ENCODE measurements around the gene OR1I1. TPM values are rescaled to one million over a fixed set of nuclear protein-coding genes. Genes with fewer than 3 reads are reported as not detected.
"Not testable (repeated sequence)": the region's sequence is repeated elsewhere in the genome, so short reads cannot be mapped to it uniquely, and the experiment has no call there.

Gene OR1I1
- total and polyA plus RNA-seq, 8 donors: not detected

GRCh38 chr19:15091918-15092753 lies 10.1 kb downstream of the OR1I1 start:
- DNase-seq: peak in 1 of 2 donors; percentile 86
- peak in 5 of 7 experiments; percentile 20 to 76 (median 66) for TF ChIP-seq CTCF (IDR thresholded peaks at IDR 0.05)
- no peak for TF ChIP-seq POLR2A (IDR thresholded peaks at IDR 0.05)
- TF ChIP-seq POLR2AphosphoS5 (IDR thresholded peaks at IDR 0.05): no peak
- Histone ChIP-seq H3K4me1 (peaks cover 0 to 7% (median 5%) of the 10 kb centered on the region in 4 donors), H3K4me3 (no peak overlapping the region), H3K36me3 (no peaks in the 10 kb centered on the region), H3K27me3 (peaks cover 0 to 11% (median 0%) of the 10 kb centered on the region in 3 donors), H3K9me3 (no peaks in the 10 kb centered on the region), H3K27ac (no peak overlapping the region)
- 10 to 18% (median 16%) methylated on average over 13 of the region's 13 CpGs for WGBS, 5 donors
- intact Hi-C loops (cut with DNase I; ENCODE audit: low total_unique reads): loop anchor here (5.0 kb wide), 1 partner anchor 60 kb away; no protein-coding TSS in a partner anchor

GRCh38 chr19:15093001-15093400 lies 11.0 kb downstream of the OR1I1 start:
- peaks cover 0 to 7% (median 5%) of the 10 kb centered on the region in 4 donors for H3K4me1 ChIP-seq
- intact Hi-C loops (cut with DNase I; ENCODE audit: low total_unique reads): loop anchor here (5.0 kb wide), 1 partner anchor 59 kb away; no protein-coding TSS in a partner anchor
- 76 to 87% (median 81%) methylated on average over 2 of the region's 2 CpGs for WGBS, 5 donors
- no peak for DNase-seq
- H3K36me3 ChIP-seq: no peaks in the 10 kb centered on the region
- H3K4me3 ChIP-seq: no peak overlapping the region
- H3K27ac ChIP-seq: no peak overlapping the region
- TF ChIP-seq POLR2A (IDR thresholded peaks at IDR 0.05) (no peak), CTCF (IDR thresholded peaks at IDR 0.05) (no peak), EP300 (IDR thresholded peaks at IDR 0.05) (no peak), POLR2AphosphoS5 (IDR thresholded peaks at IDR 0.05) (no peak)
- no peaks in the 10 kb centered on the region for H3K9me3 ChIP-seq
- peaks cover 0 to 4% (median 0%) of the 10 kb centered on the region in 3 donors for H3K27me3 ChIP-seq

- peaks cover 0 to 4% (median 0%) of the 10 kb centered on the region in 3 donors for H3K27me3 ChIP-seq
- H3K9me3 ChIP-seq: no peaks in the 10 kb centered on the region
- intact Hi-C loops (cut with DNase I; ENCODE audit: low total_unique reads): no loop called here
- H3K27ac ChIP-seq: no peak overlapping the region
- TF ChIP-seq EP300 (IDR thresholded peaks at IDR 0.05): no peak
- no peak for TF ChIP-seq POLR2AphosphoS5 (IDR thresholded peaks at IDR 0.05)
- no peak for TF ChIP-seq CTCF (IDR thresholded peaks at IDR 0.05)
- TF ChIP-seq POLR2A (IDR thresholded peaks at IDR 0.05): no peak
- DNase-seq: no peak
- peaks cover 0 to 7% (median 5%) of the 10 kb centered on the region in 4 donors for H3K4me1 ChIP-seq
- H3K36me3 ChIP-seq: no peaks in the 10 kb centered on the region
- WGBS, 5 donors: 59 to 89% (median 74%) methylated on average over 3 of the region's 3 CpGs
- H3K4me3 ChIP-seq: no peak overlapping the region
These were observed 14.2 kb downstream of the OR1I1 start for GRCh38 chr19:15096223-15096622.

- H3K9me3 ChIP-seq; H3K4me3 ChIP-seq; H3K36me3 ChIP-seq; H3K4me1 ChIP-seq; H3K27me3 ChIP-seq; DNase-seq; intact Hi-C loops (cut with DNase I; ENCODE audit: low total_unique reads); H3K27ac ChIP-seq: not testable (repeated sequence)
- 80 to 88% (median 82%) methylated on average over 6 of the region's 6 CpGs for WGBS, 5 donors
These were observed 16.0 kb downstream of the OR1I1 start for GRCh38 chr19:15097980-15098379.

GRCh38 chr19:15098460-15098859 lies 16.4 kb downstream of the OR1I1 start:
- TF ChIP-seq CTCF (IDR thresholded peaks at IDR 0.05) (no peak), POLR2A (IDR thresholded peaks at IDR 0.05) (no peak), EP300 (IDR thresholded peaks at IDR 0.05) (no peak), POLR2AphosphoS5 (IDR thresholded peaks at IDR 0.05) (no peak)

More at GRCh38 chr19:15098460-15098859, 16.4 kb downstream of the OR1I1 start:
- Histone ChIP-seq H3K4me3 (no peak overlapping the region), H3K9me3 (peaks cover 2 to 8% (median 5%) of the 10 kb centered on the region in 4 donors), H3K4me1 (no peaks in the 10 kb centered on the region), H3K36me3 (no peaks in the 10 kb centered on the region), H3K27me3 (peaks cover 0 to 4% (median 0%) of the 10 kb centered on the region in 3 donors), H3K27ac (no peak overlapping the region)
- WGBS, 5 donors: 74 to 83% (median 81%) methylated on average over 10 of the region's 10 CpGs
- no peak for DNase-seq
- intact Hi-C loops (cut with DNase I; ENCODE audit: low total_unique reads): no loop called here

Data from stomach (tissue), 9 donors.